ENCODE data around the gene LIAS. TPM values are rescaled to one million over a fixed set of nuclear protein-coding genes. Genes with fewer than 3 reads are reported as not detected.

The LIAS gene
- total and polyA plus RNA-seq, 2 of the 13 experiments (the other 11 are each of a cell fraction or from before 2014, with no cell fraction given): 16.0 to 16.6 TPM

DNA sequence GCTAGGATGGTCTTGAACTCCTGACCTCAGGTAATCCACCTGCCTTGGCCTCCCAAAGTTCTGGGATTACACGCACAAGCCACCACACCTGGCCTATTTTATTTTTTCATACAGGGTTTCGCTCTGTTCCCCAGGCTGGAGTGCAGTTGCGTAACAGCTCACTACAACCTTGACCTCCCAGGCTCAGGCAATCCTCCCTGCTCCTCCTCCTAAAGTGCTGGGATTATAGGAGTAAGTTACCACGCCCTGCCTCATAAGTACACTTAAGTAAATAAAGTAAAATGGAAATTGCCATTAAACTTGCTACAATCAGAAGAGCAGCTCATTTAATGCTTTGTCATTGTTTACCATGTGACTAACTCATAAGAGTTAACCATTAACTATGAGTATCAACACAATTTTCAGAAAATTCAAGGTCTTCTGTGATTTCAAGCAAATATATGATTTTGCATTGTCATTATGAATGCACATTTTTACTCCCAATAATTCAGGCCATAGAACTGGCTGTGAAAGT is 56.1 kb downstream of the LIAS start (continued):
- TF ChIP-seq, protein P1, sequence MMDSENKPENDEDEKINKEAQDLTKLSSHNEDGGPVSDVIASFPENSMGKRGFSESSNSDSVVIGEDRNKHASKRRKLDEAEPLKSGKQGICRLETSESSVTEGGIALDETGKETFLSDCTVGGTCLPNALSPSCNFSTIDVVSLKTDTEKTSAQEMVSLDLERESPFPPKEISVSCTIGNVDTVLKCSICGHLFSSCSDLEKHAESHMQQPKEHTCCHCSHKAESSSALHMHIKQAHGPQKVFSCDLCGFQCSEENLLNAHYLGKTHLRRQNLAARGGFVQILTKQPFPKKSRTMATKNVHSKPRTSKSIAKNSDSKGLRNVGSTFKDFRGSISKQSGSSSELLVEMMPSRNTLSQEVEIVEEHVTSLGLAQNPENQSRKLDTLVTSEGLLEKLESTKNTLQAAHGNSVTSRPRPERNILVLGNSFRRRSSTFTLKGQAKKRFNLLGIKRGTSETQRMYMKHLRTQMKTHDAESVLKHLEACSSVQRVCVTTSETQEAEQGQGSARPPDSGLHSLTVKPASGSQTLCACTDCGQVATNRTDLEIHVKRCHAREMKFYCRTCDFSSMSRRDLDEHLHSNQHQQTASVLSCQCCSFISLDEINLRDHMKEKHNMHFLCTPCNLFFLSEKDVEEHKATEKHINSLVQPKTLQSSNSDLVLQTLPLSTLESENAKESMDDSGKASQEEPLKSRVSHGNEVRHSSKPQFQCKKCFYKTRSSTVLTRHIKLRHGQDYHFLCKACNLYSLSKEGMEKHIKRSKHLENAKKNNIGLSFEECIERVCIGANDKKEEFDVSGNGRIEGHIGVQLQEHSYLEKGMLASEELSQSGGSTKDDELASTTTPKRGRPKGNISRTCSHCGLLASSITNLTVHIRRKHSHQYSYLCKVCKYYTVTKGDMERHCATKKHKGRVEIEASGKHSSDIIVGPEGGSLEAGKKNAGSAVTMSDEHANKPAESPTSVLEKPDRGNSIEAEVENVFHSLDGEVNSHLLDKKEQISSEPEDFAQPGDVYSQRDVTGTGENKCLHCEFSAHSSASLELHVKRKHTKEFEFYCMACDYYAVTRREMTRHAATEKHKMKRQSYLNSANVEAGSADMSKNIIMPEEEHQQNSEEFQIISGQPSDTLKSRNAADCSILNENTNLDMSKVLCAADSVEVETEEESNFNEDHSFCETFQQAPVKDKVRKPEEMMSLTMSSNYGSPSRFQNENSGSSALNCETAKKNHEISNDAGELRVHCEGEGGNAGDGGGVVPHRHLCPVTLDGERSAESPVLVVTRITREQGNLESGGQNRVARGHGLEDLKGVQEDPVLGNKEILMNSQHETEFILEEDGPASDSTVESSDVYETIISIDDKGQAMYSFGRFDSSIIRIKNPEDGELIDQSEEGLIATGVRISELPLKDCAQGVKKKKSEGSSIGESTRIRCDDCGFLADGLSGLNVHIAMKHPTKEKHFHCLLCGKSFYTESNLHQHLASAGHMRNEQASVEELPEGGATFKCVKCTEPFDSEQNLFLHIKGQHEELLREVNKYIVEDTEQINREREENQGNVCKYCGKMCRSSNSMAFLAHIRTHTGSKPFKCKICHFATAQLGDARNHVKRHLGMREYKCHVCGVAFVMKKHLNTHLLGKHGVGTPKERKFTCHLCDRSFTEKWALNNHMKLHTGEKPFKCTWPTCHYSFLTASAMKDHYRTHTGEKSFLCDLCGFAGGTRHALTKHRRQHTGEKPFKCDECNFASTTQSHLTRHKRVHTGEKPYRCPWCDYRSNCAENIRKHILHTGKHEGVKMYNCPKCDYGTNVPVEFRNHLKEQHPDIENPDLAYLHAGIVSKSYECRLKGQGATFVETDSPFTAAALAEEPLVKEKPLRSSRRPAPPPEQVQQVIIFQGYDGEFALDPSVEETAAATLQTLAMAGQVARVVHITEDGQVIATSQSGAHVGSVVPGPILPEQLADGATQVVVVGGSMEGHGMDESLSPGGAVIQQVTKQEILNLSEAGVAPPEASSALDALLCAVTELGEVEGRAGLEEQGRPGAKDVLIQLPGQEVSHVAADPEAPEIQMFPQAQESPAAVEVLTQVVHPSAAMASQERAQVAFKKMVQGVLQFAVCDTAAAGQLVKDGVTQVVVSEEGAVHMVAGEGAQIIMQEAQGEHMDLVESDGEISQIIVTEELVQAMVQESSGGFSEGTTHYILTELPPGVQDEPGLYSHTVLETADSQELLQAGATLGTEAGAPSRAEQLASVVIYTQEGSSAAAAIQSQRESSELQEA (CRISPR knock-in tag; IDR thresholded peaks at IDR 0.05; ENCODE audit: not compliant biosample characterization): no peak
- TF ChIP-seq ZBTB20 (CRISPR knock-in tag; IDR thresholded peaks at IDR 0.05; ENCODE audit: borderline replicate concordance, low read depth): peak; percentile 83; the same call in 1 of the 2 replicates
- peak; percentile 74; the same call in 1 of the 2 replicates for TF ChIP-seq JUN (CRISPR knock-in tag; IDR thresholded peaks at IDR 0.05)
- no peak for TF ChIP-seq ZNF552 (CRISPR knock-in tag; IDR thresholded peaks at IDR 0.05; ENCODE audit: borderline replicate concordance)
- TF ChIP-seq REL (CRISPR knock-in tag; conservative IDR thresholded peaks at IDR 0.05): no peak
- TF ChIP-seq, protein P2, sequence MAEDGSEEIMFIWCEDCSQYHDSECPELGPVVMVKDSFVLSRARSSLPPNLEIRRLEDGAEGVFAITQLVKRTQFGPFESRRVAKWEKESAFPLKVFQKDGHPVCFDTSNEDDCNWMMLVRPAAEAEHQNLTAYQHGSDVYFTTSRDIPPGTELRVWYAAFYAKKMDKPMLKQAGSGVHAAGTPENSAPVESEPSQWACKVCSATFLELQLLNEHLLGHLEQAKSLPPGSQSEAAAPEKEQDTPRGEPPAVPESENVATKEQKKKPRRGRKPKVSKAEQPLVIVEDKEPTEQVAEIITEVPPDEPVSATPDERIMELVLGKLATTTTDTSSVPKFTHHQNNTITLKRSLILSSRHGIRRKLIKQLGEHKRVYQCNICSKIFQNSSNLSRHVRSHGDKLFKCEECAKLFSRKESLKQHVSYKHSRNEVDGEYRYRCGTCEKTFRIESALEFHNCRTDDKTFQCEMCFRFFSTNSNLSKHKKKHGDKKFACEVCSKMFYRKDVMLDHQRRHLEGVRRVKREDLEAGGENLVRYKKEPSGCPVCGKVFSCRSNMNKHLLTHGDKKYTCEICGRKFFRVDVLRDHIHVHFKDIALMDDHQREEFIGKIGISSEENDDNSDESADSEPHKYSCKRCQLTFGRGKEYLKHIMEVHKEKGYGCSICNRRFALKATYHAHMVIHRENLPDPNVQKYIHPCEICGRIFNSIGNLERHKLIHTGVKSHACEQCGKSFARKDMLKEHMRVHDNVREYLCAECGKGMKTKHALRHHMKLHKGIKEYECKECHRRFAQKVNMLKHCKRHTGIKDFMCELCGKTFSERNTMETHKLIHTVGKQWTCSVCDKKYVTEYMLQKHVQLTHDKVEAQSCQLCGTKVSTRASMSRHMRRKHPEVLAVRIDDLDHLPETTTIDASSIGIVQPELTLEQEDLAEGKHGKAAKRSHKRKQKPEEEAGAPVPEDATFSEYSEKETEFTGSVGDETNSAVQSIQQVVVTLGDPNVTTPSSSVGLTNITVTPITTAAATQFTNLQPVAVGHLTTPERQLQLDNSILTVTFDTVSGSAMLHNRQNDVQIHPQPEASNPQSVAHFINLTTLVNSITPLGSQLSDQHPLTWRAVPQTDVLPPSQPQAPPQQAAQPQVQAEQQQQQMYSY (CRISPR knock-in tag; IDR thresholded peaks at IDR 0.05): no peak
- no peak for TF ChIP-seq ZNF782 (CRISPR knock-in tag; IDR thresholded peaks at IDR 0.05; ENCODE audit: borderline replicate concordance)
- TF ChIP-seq TCF12 (IDR thresholded peaks at IDR 0.05): no peak
- TF ChIP-seq TCF12 (CRISPR knock-in tag; IDR thresholded peaks at IDR 0.05): 0 out of 2 replicates have a peak, but pooled peaks have one; percentile 71
- TF ChIP-seq, protein P3, sequence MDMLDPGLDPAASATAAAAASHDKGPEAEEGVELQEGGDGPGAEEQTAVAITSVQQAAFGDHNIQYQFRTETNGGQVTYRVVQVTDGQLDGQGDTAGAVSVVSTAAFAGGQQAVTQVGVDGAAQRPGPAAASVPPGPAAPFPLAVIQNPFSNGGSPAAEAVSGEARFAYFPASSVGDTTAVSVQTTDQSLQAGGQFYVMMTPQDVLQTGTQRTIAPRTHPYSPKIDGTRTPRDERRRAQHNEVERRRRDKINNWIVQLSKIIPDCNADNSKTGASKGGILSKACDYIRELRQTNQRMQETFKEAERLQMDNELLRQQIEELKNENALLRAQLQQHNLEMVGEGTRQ (IDR thresholded peaks at IDR 0.05; ENCODE audit: low read depth, low read length): no peak
- TF ChIP-seq, protein P3 (CRISPR knock-in tag; IDR thresholded peaks at IDR 0.05; ENCODE audit: borderline replicate concordance): no peak
- TF ChIP-seq ZNF331 (CRISPR knock-in tag; IDR thresholded peaks at IDR 0.05): peak; percentile 97
- no peak for TF ChIP-seq ZNF660 (CRISPR knock-in tag; IDR thresholded peaks at IDR 0.05; ENCODE audit: borderline replicate concordance, low read depth)
- TF ChIP-seq SMC3 (IDR thresholded peaks at IDR 0.05; ENCODE audit: low read length): no peak; the same call in 1 of the 2 replicates
- TF ChIP-seq ADNP (CRISPR knock-in tag; IDR thresholded peaks at IDR 0.05): peak; percentile 74; the same call in 1 of the 2 replicates
- no peak for TF ChIP-seq PRMT3 (CRISPR knock-in tag; IDR thresholded peaks at IDR 0.05; ENCODE audit: borderline replicate concordance, low read depth)

Data from HepG2 (cell line).